DOHH2 (cell line): Measurements from ENCODE around the gene TMEFF2.

ENCODE experiments used
- EZH2phosphoT487 ChIP-seq: fragments of 200-600 bp; sonication (generic); IDR thresholded peaks from 2 replicates; pipeline ENCODE4 v1.6.1; 2017; ENCODE audit warnings: borderline replicate concordance, mild to moderate bottlenecking, antibody characterized with exemption, low read length, moderate library complexity, mixed read lengths
- TF ChIP-seq, protein P1 (sequence below): fragments of 200-600 bp; sonication (generic); IDR thresholded peaks from one replicate; pipeline ENCODE4 v1.5.1; 2014; ENCODE audit warnings: antibody characterized with exemption, mild to moderate bottlenecking, low read depth, low read length; ENCODE audit not compliant: poor library complexity, severe bottlenecking

DNA sequence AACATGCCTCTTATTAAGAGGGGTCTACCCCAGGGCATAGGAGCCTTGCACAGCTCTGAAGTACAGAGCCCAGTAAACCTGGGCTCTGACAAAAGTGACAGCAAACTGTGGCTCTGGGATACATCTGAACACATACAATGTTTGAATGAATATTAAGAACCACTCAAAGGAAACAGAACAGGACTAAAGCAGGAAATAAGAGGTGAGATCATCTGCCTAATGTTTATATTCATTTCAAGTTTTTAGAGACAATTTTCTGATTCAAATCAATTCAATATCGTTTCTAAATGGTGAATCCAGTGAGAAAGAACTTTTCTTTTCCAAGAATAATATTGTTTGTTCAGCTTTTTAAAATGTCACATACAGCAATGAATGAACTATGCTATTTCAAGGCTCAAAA is 211.1 kb downstream of the TMEFF2 start:
- TF ChIP-seq, protein P1, sequence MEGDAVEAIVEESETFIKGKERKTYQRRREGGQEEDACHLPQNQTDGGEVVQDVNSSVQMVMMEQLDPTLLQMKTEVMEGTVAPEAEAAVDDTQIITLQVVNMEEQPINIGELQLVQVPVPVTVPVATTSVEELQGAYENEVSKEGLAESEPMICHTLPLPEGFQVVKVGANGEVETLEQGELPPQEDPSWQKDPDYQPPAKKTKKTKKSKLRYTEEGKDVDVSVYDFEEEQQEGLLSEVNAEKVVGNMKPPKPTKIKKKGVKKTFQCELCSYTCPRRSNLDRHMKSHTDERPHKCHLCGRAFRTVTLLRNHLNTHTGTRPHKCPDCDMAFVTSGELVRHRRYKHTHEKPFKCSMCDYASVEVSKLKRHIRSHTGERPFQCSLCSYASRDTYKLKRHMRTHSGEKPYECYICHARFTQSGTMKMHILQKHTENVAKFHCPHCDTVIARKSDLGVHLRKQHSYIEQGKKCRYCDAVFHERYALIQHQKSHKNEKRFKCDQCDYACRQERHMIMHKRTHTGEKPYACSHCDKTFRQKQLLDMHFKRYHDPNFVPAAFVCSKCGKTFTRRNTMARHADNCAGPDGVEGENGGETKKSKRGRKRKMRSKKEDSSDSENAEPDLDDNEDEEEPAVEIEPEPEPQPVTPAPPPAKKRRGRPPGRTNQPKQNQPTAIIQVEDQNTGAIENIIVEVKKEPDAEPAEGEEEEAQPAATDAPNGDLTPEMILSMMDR: no peak
- no peak for TF ChIP-seq EZH2phosphoT487
